ENCODE measurements around the gene PCP4.

Gene PCP4

GRCh38 chr21:39843483-39843882, 23.8 kb upstream of the PCP4 start:
- no peak for TF ChIP-seq FOXP2 (optimal IDR thresholded peaks at IDR 0.05; ENCODE audit: control extremely low read depth, extremely low read length, insufficient read depth)
- no peak for TF ChIP-seq POLR2AphosphoS5 (IDR thresholded peaks at IDR 0.05; ENCODE audit: borderline replicate concordance, low read depth, low read length)
- no peak for TF ChIP-seq EZH2 (IDR thresholded peaks at IDR 0.05)
- Histone ChIP-seq H3K36me3 (ENCODE audit: insufficient read depth, low read length) (no peaks in the 10 kb centered on the region), H3K9me3 (ENCODE audit: low read depth, low read length) (no peaks in the 10 kb centered on the region), H3K4me3 (no peak overlapping the region), H3K9ac (ENCODE audit: insufficient read length) (no peak overlapping the region), H3K27ac (no peak overlapping the region)
- no peak for DNase-seq (ENCODE audit: low read depth, low spot score)

GRCh38 chr21:39843916-39844315, 23.3 kb upstream of the PCP4 start:
- H3K9me3 ChIP-seq (ENCODE audit: low read depth, low read length) = no peaks in the 10 kb centered on the region
- no peak for DNase-seq (ENCODE audit: low read depth, low spot score)
- H3K27ac ChIP-seq = no peak overlapping the region
- H3K36me3 ChIP-seq (ENCODE audit: insufficient read depth, low read length) = no peaks in the 10 kb centered on the region
- no peak overlapping the region for H3K9ac ChIP-seq (ENCODE audit: insufficient read length)
- no peak overlapping the region for H3K4me3 ChIP-seq
- no peak for TF ChIP-seq POLR2AphosphoS5 (IDR thresholded peaks at IDR 0.05; ENCODE audit: borderline replicate concordance, low read depth, low read length)
- no peak for TF ChIP-seq FOXP2 (optimal IDR thresholded peaks at IDR 0.05; ENCODE audit: control extremely low read depth, extremely low read length, insufficient read depth)
- no peak for TF ChIP-seq EZH2 (IDR thresholded peaks at IDR 0.05)

- DNase-seq (ENCODE audit: low read depth, low spot score) = no peak
- TF ChIP-seq POLR2AphosphoS5 (IDR thresholded peaks at IDR 0.05; ENCODE audit: borderline replicate concordance, low read depth, low read length) = no peak
- TF ChIP-seq EZH2 (IDR thresholded peaks at IDR 0.05) = no peak
- no peak for TF ChIP-seq FOXP2 (optimal IDR thresholded peaks at IDR 0.05; ENCODE audit: control extremely low read depth, extremely low read length, insufficient read depth)
- H3K4me3 ChIP-seq = no peak overlapping the region
- no peaks in the 10 kb centered on the region for H3K36me3 ChIP-seq (ENCODE audit: insufficient read depth, low read length)
- no peak overlapping the region for H3K9ac ChIP-seq (ENCODE audit: insufficient read length)
- H3K9me3 ChIP-seq (ENCODE audit: low read depth, low read length) = no peaks in the 10 kb centered on the region
- no peak overlapping the region for H3K27ac ChIP-seq
Measured at GRCh38 chr21:39845571-39846130, 21.6 kb upstream of the PCP4 start.

- Histone ChIP-seq H3K27ac (no peak overlapping the region), H3K4me3 (no peak overlapping the region), H3K36me3 (ENCODE audit: insufficient read depth, low read length) (no peaks in the 10 kb centered on the region), H3K9ac (ENCODE audit: insufficient read length) (no peak overlapping the region), H3K9me3 (ENCODE audit: low read depth, low read length) (no peaks in the 10 kb centered on the region)
- DNase-seq (ENCODE audit: low read depth, low spot score) = no peak
- TF ChIP-seq EZH2 (IDR thresholded peaks at IDR 0.05) (no peak), FOXP2 (optimal IDR thresholded peaks at IDR 0.05; ENCODE audit: control extremely low read depth, extremely low read length, insufficient read depth) (no peak), POLR2AphosphoS5 (IDR thresholded peaks at IDR 0.05; ENCODE audit: borderline replicate concordance, low read depth, low read length) (no peak)
Measured at GRCh38 chr21:39847877-39848276, 19.4 kb upstream of the PCP4 start.

GRCh38 chr21:39849014-39849655, 18.1 kb upstream of the PCP4 start:
- Histone ChIP-seq H3K27ac (no peak overlapping the region), H3K4me3 (no peak overlapping the region), H3K9me3 (ENCODE audit: low read depth, low read length) (no peaks in the 10 kb centered on the region), H3K36me3 (ENCODE audit: insufficient read depth, low read length) (no peaks in the 10 kb centered on the region), H3K9ac (ENCODE audit: insufficient read length) (no peak overlapping the region)
- DNase-seq (ENCODE audit: low read depth, low spot score) = no peak
- no peak for TF ChIP-seq FOXP2 (optimal IDR thresholded peaks at IDR 0.05; ENCODE audit: control extremely low read depth, extremely low read length, insufficient read depth)
- TF ChIP-seq EZH2 (IDR thresholded peaks at IDR 0.05) = no peak
- TF ChIP-seq POLR2AphosphoS5 (IDR thresholded peaks at IDR 0.05; ENCODE audit: borderline replicate concordance, low read depth, low read length) = no peak

GRCh38 chr21:39850333-39850732, 16.9 kb upstream of the PCP4 start:
- no peaks in the 10 kb centered on the region for H3K9me3 ChIP-seq (ENCODE audit: low read depth, low read length)
- DNase-seq (ENCODE audit: low read depth, low spot score) = no peak
- H3K4me3 ChIP-seq = no peak overlapping the region
- TF ChIP-seq POLR2AphosphoS5 (IDR thresholded peaks at IDR 0.05; ENCODE audit: borderline replicate concordance, low read depth, low read length) = no peak
- no peak for TF ChIP-seq EZH2 (IDR thresholded peaks at IDR 0.05)
- TF ChIP-seq FOXP2 (optimal IDR thresholded peaks at IDR 0.05; ENCODE audit: control extremely low read depth, extremely low read length, insufficient read depth) = no peak
- H3K36me3 ChIP-seq (ENCODE audit: insufficient read depth, low read length) = no peaks in the 10 kb centered on the region
- H3K9ac ChIP-seq (ENCODE audit: insufficient read length) = no peak overlapping the region
- no peak overlapping the region for H3K27ac ChIP-seq

GRCh38 chr21:39851002-39851618, 16.1 kb upstream of the PCP4 start:
- no peak overlapping the region for H3K9ac ChIP-seq (ENCODE audit: insufficient read length)
- TF ChIP-seq POLR2AphosphoS5 (IDR thresholded peaks at IDR 0.05; ENCODE audit: borderline replicate concordance, low read depth, low read length) (no peak), EZH2 (IDR thresholded peaks at IDR 0.05) (no peak)
- H3K4me3 ChIP-seq = no peak overlapping the region
- no peaks in the 10 kb centered on the region for H3K9me3 ChIP-seq (ENCODE audit: low read depth, low read length)
- DNase-seq (ENCODE audit: low read depth, low spot score) = no peak
- H3K27ac ChIP-seq = no peak overlapping the region
- no peaks in the 10 kb centered on the region for H3K36me3 ChIP-seq (ENCODE audit: insufficient read depth, low read length)

GRCh38 chr21:39852021-39852721, 15.1 kb upstream of the PCP4 start:
- no peak overlapping the region for H3K4me3 ChIP-seq
- TF ChIP-seq FOXP2 (optimal IDR thresholded peaks at IDR 0.05; ENCODE audit: control extremely low read depth, extremely low read length, insufficient read depth) = no peak
- no peak for TF ChIP-seq EZH2 (IDR thresholded peaks at IDR 0.05)
- TF ChIP-seq POLR2AphosphoS5 (IDR thresholded peaks at IDR 0.05; ENCODE audit: borderline replicate concordance, low read depth, low read length) = no peak
- no peaks in the 10 kb centered on the region for H3K36me3 ChIP-seq (ENCODE audit: insufficient read depth, low read length)
- H3K27ac ChIP-seq = no peak overlapping the region
- no peaks in the 10 kb centered on the region for H3K9me3 ChIP-seq (ENCODE audit: low read depth, low read length)
- no peak for DNase-seq (ENCODE audit: low read depth, low spot score)
- H3K9ac ChIP-seq (ENCODE audit: insufficient read length) = no peak overlapping the region
